WTC11 (cell line): ENCODE measurements around the gene GNPDA1. TPM values are rescaled to one million over a fixed set of nuclear protein-coding genes. Genes with fewer than 3 reads are reported as not detected.

Experiments used
- ATAC-seq: fragments of 200-7000 bp; cut with Tn5 transposase; 2 replicates; pipeline ENCODE4 v1.10.0; 2021; ENCODE audit warnings: mild to moderate bottlenecking, moderate library complexity
- CTCF ChIA-PET: fragments of 300-600 bp; sonication (Branson Sonifier 250); formaldehyde crosslinking; loops from one replicate; lab custom pipeline; 2021; ENCODE audit warnings: antibody characterized with exemption; lab: Charles Lee
- POLR2A ChIA-PET: fragments of 350-600 bp; sonication (Branson Sonifier 250); formaldehyde crosslinking; loops from one replicate; lab custom pipeline; 2021; ENCODE audit warnings: antibody characterized with exemption; lab: Charles Lee
- DNase-seq: peaks from one replicate; pipeline ENCODE4 v3.0.0; 2021; ENCODE audit warnings: low spot score
- H3K27ac Mint-ChIP-seq: 2 replicates; pipeline ENCODE4 v1.8.0; 2021; ENCODE audit warnings: mixed read lengths
- H3K27me3 Mint-ChIP-seq: 2 replicates; pipeline ENCODE4 v1.8.0; 2021; ENCODE audit warnings: low read depth, mild to moderate bottlenecking, moderate library complexity, mixed read lengths
- H3K36me3 Mint-ChIP-seq: 2 replicates; pipeline ENCODE4 v1.8.0; 2021; ENCODE audit warnings: mixed read lengths
- H3K4me1 Mint-ChIP-seq: 2 replicates; pipeline ENCODE4 v1.8.0; 2022; ENCODE audit warnings: mixed read lengths
- H3K4me3 Mint-ChIP-seq: 2 replicates; pipeline ENCODE4 v1.8.0; 2021; ENCODE audit warnings: mild to moderate bottlenecking, moderate library complexity, mixed read lengths
- H3K9me3 Mint-ChIP-seq: 2 replicates; pipeline ENCODE4 v1.8.0; 2021; ENCODE audit warnings: mixed read lengths
- CREM ChIP-seq: sonication (generic); formaldehyde crosslinking; IDR thresholded peaks from 2 replicates; pipeline ENCODE4 v1.8.1; 2022; ENCODE audit warnings: mild to moderate bottlenecking, missing genetic modification reagents, moderate library complexity
- EMX1 ChIP-seq: fragments of 250-450 bp; sonication (Bioruptor Pico); IDR thresholded peaks from 2 replicates; pipeline ENCODE4 v1.8.0; 2021; ENCODE audit warnings: mild to moderate bottlenecking
- NFATC4 ChIP-seq: fragments of 250-450 bp; sonication (Bioruptor Pico); IDR thresholded peaks from 2 replicates; pipeline ENCODE4 v1.9.0; 2021; ENCODE audit warnings: mild to moderate bottlenecking
- NFYB ChIP-seq: sonication (generic); formaldehyde crosslinking; conservative IDR thresholded peaks from 2 replicates; pipeline ENCODE4 v1.8.0; 2022; ENCODE audit warnings: low read depth, missing genetic modification reagents
- TCF7 ChIP-seq: sonication (generic); formaldehyde crosslinking; IDR thresholded peaks from 2 replicates; pipeline ENCODE4 v1.8.0; 2022; ENCODE audit warnings: mild to moderate bottlenecking, low read depth, missing genetic modification reagents, moderate library complexity
- TEAD4 ChIP-seq: sonication (generic); formaldehyde crosslinking; IDR thresholded peaks from 2 replicates; pipeline ENCODE4 v1.8.0; 2022; ENCODE audit warnings: mild to moderate bottlenecking, missing genetic modification reagents
- ZNF263 ChIP-seq: sonication (generic); formaldehyde crosslinking; IDR thresholded peaks from 2 replicates; pipeline ENCODE4 v1.8.1; 2022; ENCODE audit warnings: low read depth, mild to moderate bottlenecking, moderate library complexity, missing genetic modification reagents
- ZNF317 ChIP-seq: sonication (generic); formaldehyde crosslinking; IDR thresholded peaks from 2 replicates; pipeline ENCODE4 v1.8.1; 2023; ENCODE audit warnings: low read depth, mild to moderate bottlenecking, moderate library complexity, missing genetic modification reagents, borderline replicate concordance
- ZNF396 ChIP-seq: fragments of 250-450 bp; sonication (Bioruptor Pico); IDR thresholded peaks from 2 replicates; pipeline ENCODE4 v1.8.0; 2021; ENCODE audit warnings: mild to moderate bottlenecking, moderate library complexity, borderline replicate concordance
- total RNA-seq: library from RNA; stranded (reverse); gene quantifications from 3 replicates; pipeline ENCODE4 v1.2.3, GENCODE V29; 2021
- TF ChIP-seq, protein P1 (sequence below): sonication (generic); formaldehyde crosslinking; IDR thresholded peaks from 2 replicates; pipeline ENCODE4 v1.8.1; 2023; ENCODE audit warnings: mild to moderate bottlenecking, missing genetic modification reagents, borderline replicate concordance
- TF ChIP-seq, protein P2 (sequence below): fragments of 250-450 bp; sonication (Bioruptor Pico); IDR thresholded peaks from 2 replicates; pipeline ENCODE4 v1.9.0; 2021; ENCODE audit warnings: mild to moderate bottlenecking
- TF ChIP-seq, protein P3 (sequence below): sonication (generic); formaldehyde crosslinking; IDR thresholded peaks from 2 replicates; pipeline ENCODE4 v1.8.0; 2022; ENCODE audit warnings: mild to moderate bottlenecking, missing genetic modification reagents
- TF ChIP-seq, protein P4 (sequence below): sonication (generic); formaldehyde crosslinking; IDR thresholded peaks from 2 replicates; pipeline ENCODE4 v1.8.0; 2023; ENCODE audit warnings: mild to moderate bottlenecking, missing genetic modification reagents
- TF ChIP-seq, protein P5 (sequence below): sonication (generic); formaldehyde crosslinking; IDR thresholded peaks from 2 replicates; pipeline ENCODE4 v1.8.0; 2022; ENCODE audit warnings: mild to moderate bottlenecking, missing genetic modification reagents
- TF ChIP-seq, protein P6 (sequence below): fragments of 250-450 bp; sonication (Bioruptor Pico); IDR thresholded peaks from 2 replicates; pipeline ENCODE4 v1.9.0; 2021; ENCODE audit warnings: mild to moderate bottlenecking, borderline replicate concordance

The GNPDA1 gene
- total RNA-seq, 1 experiment from 2014 or later = 54.8 TPM

DNA sequence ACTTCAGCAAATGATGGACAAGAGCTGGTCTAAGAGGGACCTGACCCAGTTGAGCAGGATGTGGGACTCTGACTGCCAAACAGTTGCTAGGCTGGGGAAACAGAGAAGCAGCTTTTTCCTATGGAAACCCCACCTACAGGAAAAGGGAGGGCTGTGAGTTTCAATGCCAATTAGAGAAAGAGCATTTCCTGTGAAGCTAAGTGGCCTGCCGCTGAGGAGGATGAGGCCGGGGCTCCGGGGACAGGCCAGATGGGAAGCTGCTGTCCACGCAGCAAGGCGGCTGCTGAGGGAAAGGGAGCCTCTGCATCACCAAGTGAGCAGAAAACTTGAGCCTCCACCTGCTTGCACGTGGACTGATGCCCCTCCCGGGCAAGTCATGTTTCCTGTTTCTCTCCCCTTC, 54.7 kb downstream of the GNPDA1 start, which contains the start of gene PCDH12 (continued):
- TF ChIP-seq TEAD4 (CRISPR knock-in tag) (no peak), ZNF263 (CRISPR knock-in tag) (no peak), TCF7 (no peak), CREM (CRISPR knock-in tag) (no peak)
- TF ChIP-seq, protein P1, sequence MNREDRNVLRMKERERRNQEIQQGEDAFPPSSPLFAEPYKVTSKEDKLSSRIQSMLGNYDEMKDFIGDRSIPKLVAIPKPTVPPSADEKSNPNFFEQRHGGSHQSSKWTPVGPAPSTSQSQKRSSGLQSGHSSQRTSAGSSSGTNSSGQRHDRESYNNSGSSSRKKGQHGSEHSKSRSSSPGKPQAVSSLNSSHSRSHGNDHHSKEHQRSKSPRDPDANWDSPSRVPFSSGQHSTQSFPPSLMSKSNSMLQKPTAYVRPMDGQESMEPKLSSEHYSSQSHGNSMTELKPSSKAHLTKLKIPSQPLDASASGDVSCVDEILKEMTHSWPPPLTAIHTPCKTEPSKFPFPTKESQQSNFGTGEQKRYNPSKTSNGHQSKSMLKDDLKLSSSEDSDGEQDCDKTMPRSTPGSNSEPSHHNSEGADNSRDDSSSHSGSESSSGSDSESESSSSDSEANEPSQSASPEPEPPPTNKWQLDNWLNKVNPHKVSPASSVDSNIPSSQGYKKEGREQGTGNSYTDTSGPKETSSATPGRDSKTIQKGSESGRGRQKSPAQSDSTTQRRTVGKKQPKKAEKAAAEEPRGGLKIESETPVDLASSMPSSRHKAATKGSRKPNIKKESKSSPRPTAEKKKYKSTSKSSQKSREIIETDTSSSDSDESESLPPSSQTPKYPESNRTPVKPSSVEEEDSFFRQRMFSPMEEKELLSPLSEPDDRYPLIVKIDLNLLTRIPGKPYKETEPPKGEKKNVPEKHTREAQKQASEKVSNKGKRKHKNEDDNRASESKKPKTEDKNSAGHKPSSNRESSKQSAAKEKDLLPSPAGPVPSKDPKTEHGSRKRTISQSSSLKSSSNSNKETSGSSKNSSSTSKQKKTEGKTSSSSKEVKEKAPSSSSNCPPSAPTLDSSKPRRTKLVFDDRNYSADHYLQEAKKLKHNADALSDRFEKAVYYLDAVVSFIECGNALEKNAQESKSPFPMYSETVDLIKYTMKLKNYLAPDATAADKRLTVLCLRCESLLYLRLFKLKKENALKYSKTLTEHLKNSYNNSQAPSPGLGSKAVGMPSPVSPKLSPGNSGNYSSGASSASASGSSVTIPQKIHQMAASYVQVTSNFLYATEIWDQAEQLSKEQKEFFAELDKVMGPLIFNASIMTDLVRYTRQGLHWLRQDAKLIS = no peak
- TF ChIP-seq, protein P2, sequence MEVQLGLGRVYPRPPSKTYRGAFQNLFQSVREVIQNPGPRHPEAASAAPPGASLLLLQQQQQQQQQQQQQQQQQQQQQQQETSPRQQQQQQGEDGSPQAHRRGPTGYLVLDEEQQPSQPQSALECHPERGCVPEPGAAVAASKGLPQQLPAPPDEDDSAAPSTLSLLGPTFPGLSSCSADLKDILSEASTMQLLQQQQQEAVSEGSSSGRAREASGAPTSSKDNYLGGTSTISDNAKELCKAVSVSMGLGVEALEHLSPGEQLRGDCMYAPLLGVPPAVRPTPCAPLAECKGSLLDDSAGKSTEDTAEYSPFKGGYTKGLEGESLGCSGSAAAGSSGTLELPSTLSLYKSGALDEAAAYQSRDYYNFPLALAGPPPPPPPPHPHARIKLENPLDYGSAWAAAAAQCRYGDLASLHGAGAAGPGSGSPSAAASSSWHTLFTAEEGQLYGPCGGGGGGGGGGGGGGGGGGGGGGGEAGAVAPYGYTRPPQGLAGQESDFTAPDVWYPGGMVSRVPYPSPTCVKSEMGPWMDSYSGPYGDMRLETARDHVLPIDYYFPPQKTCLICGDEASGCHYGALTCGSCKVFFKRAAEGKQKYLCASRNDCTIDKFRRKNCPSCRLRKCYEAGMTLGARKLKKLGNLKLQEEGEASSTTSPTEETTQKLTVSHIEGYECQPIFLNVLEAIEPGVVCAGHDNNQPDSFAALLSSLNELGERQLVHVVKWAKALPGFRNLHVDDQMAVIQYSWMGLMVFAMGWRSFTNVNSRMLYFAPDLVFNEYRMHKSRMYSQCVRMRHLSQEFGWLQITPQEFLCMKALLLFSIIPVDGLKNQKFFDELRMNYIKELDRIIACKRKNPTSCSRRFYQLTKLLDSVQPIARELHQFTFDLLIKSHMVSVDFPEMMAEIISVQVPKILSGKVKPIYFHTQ = no peak
- TF ChIP-seq, protein P3, sequence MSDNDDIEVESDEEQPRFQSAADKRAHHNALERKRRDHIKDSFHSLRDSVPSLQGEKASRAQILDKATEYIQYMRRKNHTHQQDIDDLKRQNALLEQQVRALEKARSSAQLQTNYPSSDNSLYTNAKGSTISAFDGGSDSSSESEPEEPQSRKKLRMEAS (CRISPR knock-in tag) = no peak; the same call in 1 of the 2 replicates

DNA sequence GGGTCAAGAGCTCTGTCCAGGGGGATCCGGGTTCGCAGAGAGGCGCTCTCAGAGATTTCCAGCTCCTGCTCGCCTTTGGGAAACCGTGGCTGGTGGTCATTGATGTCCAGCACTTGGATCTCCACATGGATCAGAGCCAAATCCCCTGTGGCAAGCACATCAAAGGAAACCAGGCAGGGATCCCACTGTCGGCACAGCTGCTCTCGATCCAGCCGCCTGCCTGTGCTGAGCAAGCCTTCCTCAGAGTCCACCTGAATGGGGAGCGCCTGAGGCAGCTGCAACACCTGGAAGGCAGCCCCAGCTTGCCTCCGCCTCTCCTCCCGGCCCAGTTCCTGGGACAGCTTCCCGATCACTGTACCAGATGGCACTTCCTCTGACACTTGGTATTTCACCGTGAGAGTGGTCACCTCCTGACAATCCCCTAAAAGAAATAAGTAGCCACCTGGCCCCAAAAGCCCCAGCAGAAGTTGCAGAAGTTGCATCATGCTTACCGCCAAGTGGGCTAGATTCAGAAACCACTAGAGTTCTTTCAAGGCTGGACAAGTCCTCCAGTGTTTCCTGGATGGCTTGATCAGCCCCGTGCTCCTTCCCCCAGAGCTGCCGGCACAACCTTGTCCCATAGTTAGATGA, 55.3 kb downstream of the GNPDA1 start:
- POLR2A ChIA-PET = interaction anchor here (0.8 to 1.3 kb wide), 3 partner anchors 13 to 79 kb away, joined by 3 to 4 read pairs (median 3); partner anchors contain the start of genes DELE1 and PCDH1
- CTCF ChIA-PET = interaction anchor here (0.5 to 7.4 kb wide), 18 partner anchors 10 to 700 kb away, joined by 3 to 136 read pairs (median 4); partner anchors contain the start of genes DELE1, FCHSD1, PCDH1 and RNF14
- Mint-ChIP-seq H3K27me3 (no peaks in the 10 kb centered on the region), H3K4me1 (peaks cover 38% of the 10 kb centered on the region), H3K4me3 (no peak overlapping the region), H3K9me3 (no peaks in the 10 kb centered on the region), H3K36me3 (no peaks in the 10 kb centered on the region), H3K27ac (no peak overlapping the region)
- no peak for DNase-seq
- no peak for ATAC-seq
- TF ChIP-seq, protein P2 = no peak
- TF ChIP-seq TCF7 (no peak), ZNF396 (CRISPR knock-in tag) (no peak), EMX1 (CRISPR knock-in tag) (no peak), ZNF317 (CRISPR knock-in tag) (no peak), NFATC4 (CRISPR knock-in tag) (no peak), NFYB (CRISPR knock-in tag) (no peak)
- TF ChIP-seq, protein P4, sequence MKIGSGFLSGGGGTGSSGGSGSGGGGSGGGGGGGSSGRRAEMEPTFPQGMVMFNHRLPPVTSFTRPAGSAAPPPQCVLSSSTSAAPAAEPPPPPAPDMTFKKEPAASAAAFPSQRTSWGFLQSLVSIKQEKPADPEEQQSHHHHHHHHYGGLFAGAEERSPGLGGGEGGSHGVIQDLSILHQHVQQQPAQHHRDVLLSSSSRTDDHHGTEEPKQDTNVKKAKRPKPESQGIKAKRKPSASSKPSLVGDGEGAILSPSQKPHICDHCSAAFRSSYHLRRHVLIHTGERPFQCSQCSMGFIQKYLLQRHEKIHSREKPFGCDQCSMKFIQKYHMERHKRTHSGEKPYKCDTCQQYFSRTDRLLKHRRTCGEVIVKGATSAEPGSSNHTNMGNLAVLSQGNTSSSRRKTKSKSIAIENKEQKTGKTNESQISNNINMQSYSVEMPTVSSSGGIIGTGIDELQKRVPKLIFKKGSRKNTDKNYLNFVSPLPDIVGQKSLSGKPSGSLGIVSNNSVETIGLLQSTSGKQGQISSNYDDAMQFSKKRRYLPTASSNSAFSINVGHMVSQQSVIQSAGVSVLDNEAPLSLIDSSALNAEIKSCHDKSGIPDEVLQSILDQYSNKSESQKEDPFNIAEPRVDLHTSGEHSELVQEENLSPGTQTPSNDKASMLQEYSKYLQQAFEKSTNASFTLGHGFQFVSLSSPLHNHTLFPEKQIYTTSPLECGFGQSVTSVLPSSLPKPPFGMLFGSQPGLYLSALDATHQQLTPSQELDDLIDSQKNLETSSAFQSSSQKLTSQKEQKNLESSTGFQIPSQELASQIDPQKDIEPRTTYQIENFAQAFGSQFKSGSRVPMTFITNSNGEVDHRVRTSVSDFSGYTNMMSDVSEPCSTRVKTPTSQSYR (CRISPR knock-in tag) = no peak
- TF ChIP-seq, protein P5, sequence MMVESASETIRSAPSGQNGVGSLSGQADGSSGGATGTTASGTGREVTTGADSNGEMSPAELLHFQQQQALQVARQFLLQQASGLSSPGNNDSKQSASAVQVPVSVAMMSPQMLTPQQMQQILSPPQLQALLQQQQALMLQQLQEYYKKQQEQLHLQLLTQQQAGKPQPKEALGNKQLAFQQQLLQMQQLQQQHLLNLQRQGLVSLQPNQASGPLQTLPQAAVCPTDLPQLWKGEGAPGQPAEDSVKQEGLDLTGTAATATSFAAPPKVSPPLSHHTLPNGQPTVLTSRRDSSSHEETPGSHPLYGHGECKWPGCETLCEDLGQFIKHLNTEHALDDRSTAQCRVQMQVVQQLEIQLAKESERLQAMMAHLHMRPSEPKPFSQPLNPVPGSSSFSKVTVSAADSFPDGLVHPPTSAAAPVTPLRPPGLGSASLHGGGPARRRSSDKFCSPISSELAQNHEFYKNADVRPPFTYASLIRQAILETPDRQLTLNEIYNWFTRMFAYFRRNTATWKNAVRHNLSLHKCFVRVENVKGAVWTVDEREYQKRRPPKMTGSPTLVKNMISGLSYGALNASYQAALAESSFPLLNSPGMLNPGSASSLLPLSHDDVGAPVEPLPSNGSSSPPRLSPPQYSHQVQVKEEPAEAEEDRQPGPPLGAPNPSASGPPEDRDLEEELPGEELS = no peak
- TF ChIP-seq, protein P6, sequence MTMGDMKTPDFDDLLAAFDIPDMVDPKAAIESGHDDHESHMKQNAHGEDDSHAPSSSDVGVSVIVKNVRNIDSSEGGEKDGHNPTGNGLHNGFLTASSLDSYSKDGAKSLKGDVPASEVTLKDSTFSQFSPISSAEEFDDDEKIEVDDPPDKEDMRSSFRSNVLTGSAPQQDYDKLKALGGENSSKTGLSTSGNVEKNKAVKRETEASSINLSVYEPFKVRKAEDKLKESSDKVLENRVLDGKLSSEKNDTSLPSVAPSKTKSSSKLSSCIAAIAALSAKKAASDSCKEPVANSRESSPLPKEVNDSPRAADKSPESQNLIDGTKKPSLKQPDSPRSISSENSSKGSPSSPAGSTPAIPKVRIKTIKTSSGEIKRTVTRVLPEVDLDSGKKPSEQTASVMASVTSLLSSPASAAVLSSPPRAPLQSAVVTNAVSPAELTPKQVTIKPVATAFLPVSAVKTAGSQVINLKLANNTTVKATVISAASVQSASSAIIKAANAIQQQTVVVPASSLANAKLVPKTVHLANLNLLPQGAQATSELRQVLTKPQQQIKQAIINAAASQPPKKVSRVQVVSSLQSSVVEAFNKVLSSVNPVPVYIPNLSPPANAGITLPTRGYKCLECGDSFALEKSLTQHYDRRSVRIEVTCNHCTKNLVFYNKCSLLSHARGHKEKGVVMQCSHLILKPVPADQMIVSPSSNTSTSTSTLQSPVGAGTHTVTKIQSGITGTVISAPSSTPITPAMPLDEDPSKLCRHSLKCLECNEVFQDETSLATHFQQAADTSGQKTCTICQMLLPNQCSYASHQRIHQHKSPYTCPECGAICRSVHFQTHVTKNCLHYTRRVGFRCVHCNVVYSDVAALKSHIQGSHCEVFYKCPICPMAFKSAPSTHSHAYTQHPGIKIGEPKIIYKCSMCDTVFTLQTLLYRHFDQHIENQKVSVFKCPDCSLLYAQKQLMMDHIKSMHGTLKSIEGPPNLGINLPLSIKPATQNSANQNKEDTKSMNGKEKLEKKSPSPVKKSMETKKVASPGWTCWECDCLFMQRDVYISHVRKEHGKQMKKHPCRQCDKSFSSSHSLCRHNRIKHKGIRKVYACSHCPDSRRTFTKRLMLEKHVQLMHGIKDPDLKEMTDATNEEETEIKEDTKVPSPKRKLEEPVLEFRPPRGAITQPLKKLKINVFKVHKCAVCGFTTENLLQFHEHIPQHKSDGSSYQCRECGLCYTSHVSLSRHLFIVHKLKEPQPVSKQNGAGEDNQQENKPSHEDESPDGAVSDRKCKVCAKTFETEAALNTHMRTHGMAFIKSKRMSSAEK (CRISPR knock-in tag) = no peak
